Naive thymus-derived CD4-positive, alpha-beta T cell (primary cell): ENCODE results near the gene ATP8B4. TPM values are rescaled to one million over a fixed set of nuclear protein-coding genes. Genes with fewer than 3 reads are reported as not detected.
A peak's percentile ranks its signal among the peaks of the same experiment; 100 is the strongest.

Experiments used
- ATAC-seq: fragments of 150-1000 bp; cut with Tn5 transposase; 2 replicates; pipeline ENCODE4 v1.10.0; 2021; ENCODE audit warnings: mild to moderate bottlenecking, moderate library complexity
- CTCF ChIA-PET: fragments of 350-600 bp; sonication (Branson Sonifier 250); formaldehyde crosslinking; loops from one replicate; lab custom pipeline; 2021; ENCODE audit warnings: antibody characterized with exemption; lab: Charles Lee
- POLR2A ChIA-PET: fragments of 350-600 bp; sonication (Branson Sonifier 250); formaldehyde crosslinking; loops from one replicate; lab custom pipeline; 2021; ENCODE audit warnings: antibody characterized with exemption, inconsistent platforms; lab: Charles Lee
- DNase-seq, 9 donors: peaks; one replicate each; pipeline versions ENCODE4 v3.0.0 to v3.0.0-alpha.2; 2020 to 2022; ENCODE audit warnings: mixed read lengths in 1 of 9
- H3K27ac ChIP-seq: one replicate; pipeline ENCODE4 v1.7.0; 2013; ENCODE audit warnings: mild to moderate bottlenecking, low read depth, low read length, moderate library complexity
- H3K27me3 ChIP-seq, 2 donors: one replicate each; pipeline ENCODE4 v1.7.0; 2013; ENCODE audit warnings: low read length in 2 of 2, mild to moderate bottlenecking in 2 of 2, moderate library complexity in 2 of 2; ENCODE audit not compliant: control insufficient read depth in 2 of 2, insufficient read depth in 2 of 2
- H3K36me3 ChIP-seq, 3 experiments: 1 replicate in 2 of 3; 2 replicates in 1 of 3; pipeline ENCODE4 v1.7.0; 2013; ENCODE audit warnings: low read length in 3 of 3, mild to moderate bottlenecking in 3 of 3, moderate library complexity in 1 of 3; ENCODE audit not compliant: insufficient read depth in 3 of 3, control insufficient read depth in 2 of 3
- H3K4me1 ChIP-seq, 2 donors: one replicate each; pipeline ENCODE4 v1.7.0; 2013; ENCODE audit warnings: low read length in 2 of 2, mild to moderate bottlenecking in 2 of 2, moderate library complexity in 1 of 2; ENCODE audit not compliant: control insufficient read depth in 2 of 2, insufficient read depth in 2 of 2
- H3K4me3 ChIP-seq: 2 replicates; pipeline ENCODE4 v1.7.0; 2013; ENCODE audit warnings: mild to moderate bottlenecking, low read length
- H3K9me3 ChIP-seq, 3 experiments: 1 replicate in 2 of 3; 2 replicates in 1 of 3; pipeline ENCODE4 v1.7.0; 2013; ENCODE audit warnings: low read length in 3 of 3; ENCODE audit not compliant: control insufficient read depth in 2 of 3
- H3K27ac Mint-ChIP-seq, 9 donors: one replicate each; pipeline ENCODE4 v1.8.0; 2020 to 2022; ENCODE audit warnings: mixed read lengths in 9 of 9, mild to moderate bottlenecking in 8 of 9, moderate library complexity in 5 of 9, inconsistent platforms in 2 of 9
- H3K27me3 Mint-ChIP-seq, 5 donors: one replicate each; pipeline ENCODE4 v1.8.0; 2021 to 2022; ENCODE audit warnings: mixed read lengths in 5 of 5, mild to moderate bottlenecking in 1 of 5
- H3K36me3 Mint-ChIP-seq, 5 donors: one replicate each; pipeline ENCODE4 v1.8.0; 2020 to 2022; ENCODE audit warnings: mixed read lengths in 5 of 5, mild to moderate bottlenecking in 3 of 5, inconsistent platforms in 1 of 5
- H3K4me1 Mint-ChIP-seq, 7 donors: one replicate each; pipeline ENCODE4 v1.8.0; 2020 to 2022; ENCODE audit warnings: mixed read lengths in 7 of 7, mild to moderate bottlenecking in 3 of 7, inconsistent platforms in 1 of 7
- H3K4me3 Mint-ChIP-seq, 10 donors: one replicate each; pipeline ENCODE4 v1.8.0; 2020 to 2022; ENCODE audit warnings: mild to moderate bottlenecking in 10 of 10, mixed read lengths in 10 of 10, moderate library complexity in 6 of 10, inconsistent platforms in 2 of 10
- H3K9me3 Mint-ChIP-seq, 11 donors: one replicate each; pipeline ENCODE4 v1.8.0; 2020 to 2022; ENCODE audit warnings: mixed read lengths in 11 of 11, mild to moderate bottlenecking in 4 of 11, inconsistent platforms in 1 of 11, moderate library complexity in 1 of 11
- intact Hi-C, 2 donors: fragments of 100-400 bp; cut with micrococcal nuclease; formaldehyde crosslinking; loops; one replicate each; pipeline ENCODE4 v1.15.1; 2023
- polyA plus RNA-seq, 2 donors: library from polyadenylated mRNA; unstranded; fragments of 300-500 nt; fragmentation: Illumina TruSeq; gene quantifications; one replicate each; pipeline ENCODE4 v1.2.3, GENCODE V29; 2021
- total RNA-seq, 6 experiments: library from RNA in 5 of 6; stranded (reverse) in 5 of 6; gene quantifications; 1 replicate in 5 of 6; 2 replicates in 1 of 6; pipeline ENCODE4 v1.2.3 and lab custom pipeline; 2021 to 2026

The ATP8B4 gene
- total and polyA plus RNA-seq, 7 experiments from 2014 or later = 0.92 to 24.3 (median 5.0) TPM; not detected in 2

GRCh38 chr15:50124631-50125030, 5.6 kb upstream of the ATP8B4 start:
- DNase-seq (no peak), ATAC-seq (no peak)
- peaks cover 0 to 10% (median 7%) of the 10 kb centered on the region in 5 donors for H3K27me3 Mint-ChIP-seq
- H3K36me3 Mint-ChIP-seq = peaks cover 0 to 34% (median 4%) of the 10 kb centered on the region in 5 donors
- ChIA-PET CTCF (no interaction called here), POLR2A (no interaction called here)
- H3K27ac Mint-ChIP-seq = no peak overlapping the region
- intact Hi-C loops = no loop called here
- Histone ChIP-seq H3K9me3 (no peaks in the 10 kb centered on the region), H3K4me3 (no peak overlapping the region), H3K4me1 (no peaks in the 10 kb centered on the region), H3K36me3 (no peaks in the 10 kb centered on the region), H3K27ac (no peak overlapping the region), H3K27me3 (no peaks in the 10 kb centered on the region)
- H3K9me3 Mint-ChIP-seq = peaks cover 0 to 13% (median 5%) of the 10 kb centered on the region in 11 donors
- peaks cover 0 to 12% (median 0%) of the 10 kb centered on the region in 7 donors for H3K4me1 Mint-ChIP-seq
- H3K4me3 Mint-ChIP-seq = no peak overlapping the region

- Histone ChIP-seq H3K4me1 (no peaks in the 10 kb centered on the region), H3K27me3 (no peaks in the 10 kb centered on the region), H3K9me3 (no peaks in the 10 kb centered on the region), H3K4me3 (no peak overlapping the region), H3K36me3 (no peaks in the 10 kb centered on the region), H3K27ac (no peak overlapping the region)
- H3K27ac Mint-ChIP-seq = no peak overlapping the region
- peaks cover 0 to 30% (median 4%) of the 10 kb centered on the region in 5 donors for H3K36me3 Mint-ChIP-seq
- intact Hi-C loops = no loop called here
- POLR2A ChIA-PET = no interaction called here
- H3K4me1 Mint-ChIP-seq = peaks cover 0 to 17% (median 3%) of the 10 kb centered on the region in 7 donors
- peaks cover 0 to 10% (median 5%) of the 10 kb centered on the region in 11 donors for H3K9me3 Mint-ChIP-seq
- DNase-seq (no peak), ATAC-seq (no peak)
- H3K4me3 Mint-ChIP-seq = no peak overlapping the region
- CTCF ChIA-PET = no interaction called here
- peaks cover 0 to 9% (median 6%) of the 10 kb centered on the region in 5 donors for H3K27me3 Mint-ChIP-seq
These were observed 5.0 kb upstream of the ATP8B4 start for GRCh38 chr15:50123861-50124557.

- Histone ChIP-seq H3K9me3 (no peaks in the 10 kb centered on the region), H3K4me3 (no peak overlapping the region), H3K27me3 (no peaks in the 10 kb centered on the region), H3K27ac (no peak overlapping the region), H3K4me1 (no peaks in the 10 kb centered on the region), H3K36me3 (no peaks in the 10 kb centered on the region)
- ATAC-seq = no peak
- H3K4me3 Mint-ChIP-seq = no peak overlapping the region
- no peak for DNase-seq
- H3K36me3 Mint-ChIP-seq = peaks cover 0 to 32% (median 4%) of the 10 kb centered on the region in 5 donors
- peaks cover 0 to 14% (median 11%) of the 10 kb centered on the region in 5 donors for H3K27me3 Mint-ChIP-seq
- H3K27ac Mint-ChIP-seq = no peak overlapping the region
- CTCF ChIA-PET = no interaction called here
- peaks cover 0 to 17% (median 7%) of the 10 kb centered on the region in 11 donors for H3K9me3 Mint-ChIP-seq
- H3K4me1 Mint-ChIP-seq = peaks cover 0 to 30% (median 6%) of the 10 kb centered on the region in 7 donors
- intact Hi-C loops = no loop called here
- POLR2A ChIA-PET = no interaction called here
These were observed 1.7 kb upstream of the ATP8B4 start for GRCh38 chr15:50120729-50121128.

GRCh38 chr15:50117431-50118027, 1.5 kb downstream of the ATP8B4 start:
- DNase-seq = no peak
- Mint-ChIP-seq H3K27ac (peak overlapping the region in 1 of 9 donors; percentile 86), H3K27me3 (peaks cover 0 to 20% (median 14%) of the 10 kb centered on the region in 5 donors), H3K4me3 (peak overlapping the region in 1 of 10 donors; percentile 84), H3K36me3 (peaks cover 0 to 23% (median 0%) of the 10 kb centered on the region in 5 donors), H3K9me3 (peaks cover 0 to 7% (median 1%) of the 10 kb centered on the region in 11 donors), H3K4me1 (peaks cover 0 to 44% (median 7%) of the 10 kb centered on the region in 7 donors)
- CTCF ChIA-PET = no interaction called here
- ATAC-seq = no peak
- intact Hi-C loops = loop anchor here in 1 of 2 donors (1.0 kb wide), 1 partner anchor 8 kb away; no protein-coding TSS in a partner anchor
- H3K4me3 ChIP-seq = no peak overlapping the region
- POLR2A ChIA-PET = no interaction called here
- H3K36me3 ChIP-seq = no peaks in the 10 kb centered on the region
- no peak overlapping the region for H3K27ac ChIP-seq
- H3K27me3 ChIP-seq = no peaks in the 10 kb centered on the region
- no peaks in the 10 kb centered on the region for H3K9me3 ChIP-seq
- no peaks in the 10 kb centered on the region for H3K4me1 ChIP-seq

GRCh38 chr15:50116477-50116876, 2.6 kb downstream of the ATP8B4 start:
- DNase-seq = no peak
- no peaks in the 10 kb centered on the region for H3K36me3 ChIP-seq
- no peak overlapping the region for H3K27ac ChIP-seq
- Mint-ChIP-seq H3K9me3 (peaks cover 0 to 7% (median 2%) of the 10 kb centered on the region in 11 donors), H3K4me1 (peaks cover 0 to 53% (median 7%) of the 10 kb centered on the region in 7 donors), H3K4me3 (peak overlapping the region in 1 of 10 donors; percentile 56), H3K27ac (peak overlapping the region in 1 of 9 donors; percentile 40), H3K36me3 (peaks cover 0 to 19% (median 0%) of the 10 kb centered on the region in 5 donors), H3K27me3 (peaks cover 0 to 29% (median 14%) of the 10 kb centered on the region in 5 donors)
- ATAC-seq = peak; percentile 52
- H3K4me1 ChIP-seq = no peaks in the 10 kb centered on the region
- no peak overlapping the region for H3K4me3 ChIP-seq
- ChIA-PET POLR2A (no interaction called here), CTCF (no interaction called here)
- no peaks in the 10 kb centered on the region for H3K9me3 ChIP-seq
- no peaks in the 10 kb centered on the region for H3K27me3 ChIP-seq
- intact Hi-C loops = no loop called here

- intact Hi-C loops = no loop called here
- peaks cover 0 to 29% (median 14%) of the 10 kb centered on the region in 5 donors for H3K27me3 Mint-ChIP-seq
- no peaks in the 10 kb centered on the region for H3K9me3 ChIP-seq
- peaks cover 0 to 7% (median 2%) of the 10 kb centered on the region in 11 donors for H3K9me3 Mint-ChIP-seq
- ATAC-seq (peak; percentile 69), DNase-seq (no peak)
- CTCF ChIA-PET = no interaction called here
- POLR2A ChIA-PET = no interaction called here
- peak overlapping the region in 1 of 10 donors; percentile 21 for H3K4me3 Mint-ChIP-seq
- peaks cover 0 to 2% of the 10 kb centered on the region in 2 donors for H3K4me1 ChIP-seq
- H3K4me3 ChIP-seq = no peak overlapping the region
- peak overlapping the region in 1 of 9 donors; percentile 27 for H3K27ac Mint-ChIP-seq
- no peak overlapping the region for H3K27ac ChIP-seq
- peaks cover 12 to 57% (median 20%) of the 10 kb centered on the region in 7 donors for H3K4me1 Mint-ChIP-seq
- H3K36me3 ChIP-seq = no peaks in the 10 kb centered on the region
- peaks cover 0 to 19% (median 0%) of the 10 kb centered on the region in 5 donors for H3K36me3 Mint-ChIP-seq
- H3K27me3 ChIP-seq = no peaks in the 10 kb centered on the region
These were observed 4.8 kb downstream of the ATP8B4 start for GRCh38 chr15:50113992-50114780.
